Stimulated activated CD4-positive, alpha-beta T cell treated with anti-CD3 and anti-CD28 coated beads, Interleukin-4, amount 100 ng/mL, for 4 hours (primary cell): Measurements from ENCODE around the gene CLCN2.

ENCODE experiments used
- DNase-seq, 2 experiments: peaks; one replicate each; pipeline ENCODE4 v3.0.0-alpha.2; 2020

Gene CLCN2

GRCh38 chr3:184359610-184360009, 1.8 kb downstream of the CLCN2 start:
- DNase-seq: no peak

DNA sequence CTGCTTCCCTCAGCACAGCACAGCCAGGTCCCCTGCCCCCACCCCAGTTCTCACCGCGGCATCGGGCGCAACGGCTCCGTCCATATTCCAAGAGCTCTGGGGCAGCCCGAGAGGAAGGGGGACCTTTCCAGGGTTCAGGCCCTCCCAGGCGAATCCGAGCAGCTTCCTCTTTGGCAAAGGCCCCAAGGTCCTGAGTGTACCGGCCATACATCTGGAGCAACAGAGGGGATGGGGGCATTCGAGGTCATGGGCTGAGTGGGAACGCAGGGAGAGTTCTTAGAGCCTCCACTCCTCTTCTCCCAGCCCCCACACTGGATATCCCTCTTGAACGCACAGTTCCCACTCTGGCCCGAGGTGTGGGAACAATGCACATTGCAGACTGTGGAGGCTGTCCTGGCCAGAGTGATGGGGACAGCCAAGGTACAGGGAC, 2.5 kb downstream of the CLCN2 start:
- no peak for DNase-seq

DNA sequence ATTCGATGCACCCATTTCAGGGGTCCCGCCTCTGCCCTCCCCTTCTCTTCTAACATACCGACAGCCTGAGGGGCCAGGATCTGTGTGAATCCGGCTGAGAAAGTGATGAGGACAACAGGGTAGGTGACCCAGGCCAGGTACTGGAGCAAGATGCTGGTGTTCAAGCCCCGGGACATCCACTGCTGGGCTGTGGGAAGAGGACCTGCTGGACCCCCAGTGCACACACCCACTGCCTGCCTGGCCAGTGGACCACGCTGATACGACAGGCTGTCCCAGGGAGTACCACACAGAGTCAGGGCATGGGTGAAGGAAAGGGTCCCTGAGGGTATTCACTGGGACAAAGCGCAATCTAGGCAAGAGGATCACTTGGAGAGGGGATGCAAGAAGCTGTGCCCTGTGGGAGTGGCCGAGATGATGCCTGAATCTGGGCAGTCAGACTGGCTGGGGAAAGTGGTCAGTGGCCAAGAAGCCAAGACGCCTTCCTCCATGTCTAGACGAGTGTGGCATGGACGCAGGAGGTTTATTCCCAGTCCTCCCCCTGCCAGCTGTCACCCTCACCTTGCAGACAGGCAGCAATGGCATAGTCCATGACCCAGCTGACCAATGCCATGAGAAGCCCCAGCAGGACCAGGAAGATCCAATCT, 3.2 kb downstream of the CLCN2 start:
- no peak for DNase-seq

DNA sequence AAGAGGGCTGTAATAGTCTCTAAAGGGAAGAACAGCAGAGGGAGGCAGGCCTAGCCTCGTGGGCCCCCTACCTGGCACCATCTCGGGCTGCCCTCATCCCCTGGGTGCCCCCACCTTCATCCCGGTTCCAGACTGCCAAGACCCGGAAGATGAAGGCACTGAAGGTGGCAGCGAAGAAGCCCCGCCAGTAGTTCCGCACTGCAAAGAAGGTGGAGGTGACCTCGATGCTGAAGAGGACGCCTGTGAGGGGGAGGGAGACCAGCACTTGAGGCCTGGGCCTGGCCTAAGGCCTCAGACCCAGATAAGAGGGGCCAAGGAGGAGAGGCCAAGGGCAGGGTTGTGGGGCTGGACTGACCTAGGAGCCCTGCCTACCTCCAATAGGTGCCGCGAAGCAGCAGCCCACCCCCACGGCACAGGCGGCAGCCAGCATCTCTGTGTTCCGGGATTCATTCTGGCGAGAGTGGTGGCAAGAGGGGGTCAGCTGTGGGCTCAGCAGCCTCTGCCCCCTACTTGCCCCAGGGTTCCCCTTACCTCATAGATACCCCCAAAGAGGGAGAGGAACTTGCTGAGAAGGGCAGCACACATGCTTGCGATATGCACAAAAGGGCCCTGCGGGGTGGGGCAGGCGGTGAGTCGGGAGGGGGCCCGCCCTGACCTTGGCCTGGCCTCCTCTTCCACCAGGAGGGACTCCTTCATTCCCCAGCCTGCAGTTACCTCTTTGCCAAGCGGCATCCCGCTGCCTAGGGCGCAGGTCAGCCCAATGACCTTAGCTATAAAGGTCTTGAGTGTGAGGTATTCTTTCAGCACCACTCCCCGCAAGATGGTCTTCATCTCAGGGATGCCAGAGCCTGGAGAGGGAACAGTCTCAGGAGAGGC, 3.9 kb downstream of the CLCN2 start:
- no peak for DNase-seq

DNA sequence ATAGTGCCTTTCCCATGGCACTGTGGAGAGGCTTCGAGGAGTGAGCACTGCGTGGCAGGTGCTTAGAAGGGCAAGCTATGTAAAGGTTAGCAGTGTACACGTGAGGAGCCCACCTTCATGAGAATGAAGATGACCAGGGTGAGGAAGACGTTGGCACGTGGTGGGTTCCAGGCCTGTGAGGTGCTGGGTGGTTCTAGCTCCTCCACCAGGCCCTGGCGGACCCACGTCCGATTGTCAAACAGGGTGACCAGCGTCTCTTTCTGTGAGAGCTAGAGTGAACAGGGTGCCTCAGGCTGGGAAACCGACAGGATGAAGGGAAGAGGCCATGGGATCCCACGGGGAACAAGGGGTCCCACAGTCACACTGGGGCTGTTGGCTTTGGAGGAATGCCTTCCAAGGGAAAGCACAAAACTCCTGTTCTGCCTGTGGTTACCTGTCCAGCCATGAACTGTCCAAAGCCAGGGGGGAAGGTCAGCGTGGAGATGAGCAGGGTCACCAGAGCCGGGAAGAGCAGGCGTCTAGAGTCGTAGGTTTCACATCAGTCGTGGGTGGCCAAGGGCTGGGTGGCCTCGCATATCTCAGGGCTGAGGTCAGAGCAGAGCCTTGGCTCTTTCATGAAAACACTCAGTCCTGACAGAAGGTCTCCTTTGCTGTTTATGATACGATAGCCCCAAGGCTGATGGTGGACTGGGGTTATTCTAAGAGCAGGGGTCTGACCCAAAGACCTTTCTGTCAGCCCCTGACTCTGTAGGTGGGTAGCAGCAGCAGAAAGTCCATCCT, 6.0 kb downstream of the CLCN2 start:
- no peak for DNase-seq

- DNase-seq: no peak
These were observed 6.7 kb downstream of the CLCN2 start for GRCh38 chr3:184354754-184355153.

DNA sequence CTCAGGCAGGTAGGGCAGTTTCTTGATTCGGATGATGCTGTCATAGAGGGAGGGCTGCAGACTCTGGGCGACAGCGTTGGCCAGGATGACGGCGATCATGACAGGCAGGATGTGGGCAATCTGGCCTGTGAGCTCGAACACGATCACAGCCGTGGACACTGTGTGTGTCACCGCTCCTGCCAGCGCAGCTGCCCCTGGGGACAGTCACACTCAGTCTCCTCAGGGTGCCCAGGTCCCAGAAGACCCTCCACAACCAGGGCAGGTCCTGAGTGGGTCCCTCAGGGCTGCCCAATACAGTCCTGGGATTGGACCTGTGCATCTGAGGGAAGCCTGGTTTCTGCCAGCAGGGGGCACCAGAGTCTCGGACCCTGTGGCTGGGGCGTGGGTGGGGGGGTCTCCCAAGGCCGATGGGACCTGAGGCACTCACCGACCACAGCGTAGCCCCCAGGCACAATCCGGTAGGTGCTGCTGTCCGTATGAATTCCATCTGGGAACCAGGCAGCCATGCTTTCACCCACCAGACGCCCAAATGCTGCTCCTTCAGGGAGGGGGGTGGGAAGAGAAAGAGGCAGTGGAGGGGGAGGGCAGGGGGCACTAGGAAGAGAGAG, 7.2 kb downstream of the CLCN2 start:
- DNase-seq: peak; percentile 48 to 67

DNA sequence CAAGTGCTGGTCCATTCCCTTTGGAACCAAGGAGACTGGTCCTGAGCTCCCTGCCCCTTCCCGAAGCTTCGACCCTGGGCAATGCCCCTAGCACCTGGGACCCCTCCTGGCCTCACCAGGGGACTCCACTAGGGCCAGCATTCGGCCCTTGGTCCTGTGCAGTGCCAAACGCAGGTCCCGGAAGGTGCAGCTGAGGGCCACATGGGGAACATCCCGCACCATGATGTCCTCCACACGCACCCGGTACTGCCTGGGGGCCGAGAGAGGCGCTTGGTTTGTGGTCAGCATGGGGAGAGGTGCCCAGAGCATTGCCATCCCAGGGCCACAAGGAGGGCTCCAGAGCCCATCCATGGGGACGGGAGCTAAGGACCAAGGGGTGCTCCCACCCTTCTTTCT, 7.9 kb downstream of the CLCN2 start:
- DNase-seq: no peak

DNA sequence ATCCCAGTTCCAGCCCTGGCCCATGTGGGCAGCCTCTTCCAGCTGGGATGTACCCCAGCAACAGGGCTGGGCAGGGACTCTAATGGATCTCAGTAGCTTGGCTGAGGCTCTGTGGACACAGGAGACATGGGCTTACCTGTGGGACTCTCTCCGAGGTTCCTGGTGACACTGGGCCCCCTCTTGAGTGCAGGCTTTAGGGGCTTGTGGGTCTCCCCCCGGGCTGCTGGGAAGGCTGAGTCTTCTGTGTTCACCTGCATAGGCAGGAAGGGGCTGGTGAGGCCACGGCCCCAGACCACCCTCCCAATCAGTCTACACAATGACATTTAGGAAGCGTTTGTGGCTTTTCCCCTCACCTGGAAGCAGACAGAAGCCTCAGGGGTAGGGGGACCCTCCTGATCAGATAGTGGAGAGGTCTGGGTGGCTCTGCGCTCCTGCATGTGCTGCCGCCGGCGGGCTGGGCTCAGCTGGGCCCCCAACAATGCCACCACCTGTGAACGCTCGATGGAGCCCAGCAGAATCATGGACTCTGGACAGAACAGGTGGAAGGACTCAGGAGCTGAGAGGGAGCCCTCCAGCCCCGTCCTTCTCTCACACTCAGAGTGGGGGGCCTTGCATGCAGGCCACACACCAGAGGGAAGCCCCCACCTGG, 8.4 kb downstream of the CLCN2 start:
- no peak for DNase-seq

GRCh38 chr3:184352149-184352785, 9.1 kb downstream of the CLCN2 start:
- no peak for DNase-seq

GRCh38 chr3:184351511-184352148, 9.8 kb downstream of the CLCN2 start:
- no peak for DNase-seq

GRCh38 chr3:184350618-184351017, 10.8 kb downstream of the CLCN2 start:
- no peak for DNase-seq

DNA sequence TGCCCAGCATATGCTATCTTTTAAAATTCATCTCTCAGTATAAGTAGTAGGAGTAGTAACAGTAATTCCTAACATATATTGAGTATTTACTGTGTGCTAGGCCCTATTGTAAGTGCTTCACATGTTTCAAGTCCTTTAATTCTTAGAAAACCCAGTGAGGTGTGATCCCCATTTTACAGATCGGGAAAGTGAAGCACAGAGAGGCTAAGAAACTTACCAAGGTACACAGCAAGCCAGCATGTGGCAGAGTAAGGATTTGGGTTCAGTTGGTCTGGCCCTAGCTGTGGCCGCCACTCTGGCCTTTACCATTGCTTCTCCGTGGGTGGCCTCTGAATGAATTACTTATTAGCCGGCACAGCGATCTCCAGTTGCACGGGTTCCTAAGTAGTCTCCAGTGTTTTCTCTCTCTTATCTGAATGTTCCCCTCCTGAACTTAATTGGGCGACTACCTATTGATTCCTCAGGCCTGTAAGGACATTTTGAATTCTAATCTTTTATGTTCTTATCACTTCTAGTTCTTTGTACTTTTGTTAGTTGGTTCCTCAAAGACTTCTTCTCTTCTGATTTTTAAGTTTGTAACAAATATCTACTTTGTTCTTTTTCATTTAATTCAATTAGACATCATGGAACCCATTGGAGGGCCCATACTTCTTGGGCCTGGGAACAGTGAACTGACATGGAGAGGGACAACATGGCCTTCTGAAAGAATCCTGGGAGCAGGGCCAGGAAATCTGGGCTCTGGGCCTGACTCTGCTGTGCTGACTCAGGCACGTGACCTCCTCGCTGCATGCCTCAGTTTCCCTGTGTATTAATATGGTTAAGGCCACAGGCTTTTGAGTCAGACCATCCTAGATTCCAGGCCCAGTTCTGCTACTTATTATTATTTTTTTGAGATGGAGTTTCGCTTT, 11.6 kb downstream of the CLCN2 start:
- DNase-seq: no peak

DNA sequence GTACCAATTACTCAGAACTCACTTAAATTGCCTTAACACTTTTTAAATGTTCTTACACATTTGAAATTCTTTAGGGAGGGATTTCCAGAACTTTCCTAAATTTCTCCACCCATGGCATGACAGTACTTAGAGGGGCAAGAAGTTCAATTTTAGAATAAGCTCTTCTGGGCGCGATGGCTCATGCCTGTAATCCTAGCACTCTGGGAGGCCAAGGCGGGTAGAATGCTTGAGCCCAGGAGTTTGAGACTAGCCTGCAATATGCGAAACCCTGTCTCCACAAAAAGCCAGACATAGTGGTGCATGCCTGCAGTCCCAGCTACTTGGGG, 13.4 kb downstream of the CLCN2 start:
- no peak for DNase-seq

DNA sequence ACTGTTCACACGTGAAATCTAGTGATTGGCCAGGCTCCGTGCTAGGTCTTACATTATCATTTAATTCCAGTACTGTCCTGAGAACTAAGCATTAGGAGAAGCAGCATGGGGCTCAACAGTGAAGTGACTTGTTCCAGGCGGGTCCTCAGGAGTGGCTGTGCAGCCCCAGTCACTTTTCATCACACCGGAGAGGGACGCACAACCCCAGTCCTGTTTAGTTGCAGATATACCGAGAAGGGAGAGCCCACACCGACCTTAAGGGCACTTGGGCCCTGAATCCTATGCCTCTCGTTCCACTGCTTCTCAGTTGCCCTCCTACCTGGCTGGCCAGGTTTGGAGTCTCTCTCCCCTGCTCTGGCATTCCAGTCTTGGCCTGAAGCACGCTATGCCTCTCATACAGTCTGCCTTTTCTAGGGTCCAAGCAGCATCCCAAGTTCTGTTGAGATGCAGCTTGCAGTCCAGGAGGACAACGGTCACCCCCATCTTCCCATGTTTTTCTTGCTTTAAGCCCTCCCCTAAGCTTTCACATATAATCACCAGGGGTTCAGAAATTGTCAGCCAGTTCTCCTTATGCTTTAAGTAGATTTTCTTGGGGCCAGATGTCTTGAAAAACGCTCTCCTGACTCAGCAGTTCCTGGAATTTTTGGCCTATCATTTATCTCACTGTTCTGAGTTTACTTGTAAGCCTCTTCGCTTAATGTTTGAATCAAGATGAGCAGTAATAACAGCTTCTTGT, 13.9 kb downstream of the CLCN2 start:
- DNase-seq: no peak

GRCh38 chr3:184346480-184347190, 14.8 kb downstream of the CLCN2 start:
- DNase-seq: no peak

- DNase-seq: no peak
These were observed 15.9 kb downstream of the CLCN2 start for GRCh38 chr3:184345317-184346144.

- no peak for DNase-seq
These were observed 16.7 kb downstream of the CLCN2 start for GRCh38 chr3:184344579-184345316.
